PFSK-1 (cell line): ENCODE measurements around the gene ZNF780B.

ENCODE experiments used
- FOXP2 ChIP-seq: optimal IDR thresholded peaks from 2 replicates; pipeline ENCODE3; 2011; ENCODE audit warnings: borderline replicate concordance, control low read depth, inconsistent platforms; ENCODE audit not compliant: insufficient read depth; ENCODE audit errors: extremely low read length, extremely low read depth
- POLR2AphosphoS5 ChIP-seq: IDR thresholded peaks from 2 replicates; pipeline ENCODE4 v1.6.1; 2012; ENCODE audit warnings: low read depth, mild to moderate bottlenecking, control low read depth, low read length, moderate library complexity
- SIN3A ChIP-seq: IDR thresholded peaks from 2 replicates; pipeline ENCODE4 v1.6.1; 2012; ENCODE audit warnings: mild to moderate bottlenecking, low read length, moderate library complexity, borderline replicate concordance; ENCODE audit not compliant: insufficient read depth
- TAF1 ChIP-seq: IDR thresholded peaks from 2 replicates; pipeline ENCODE4 v1.6.1; 2012; ENCODE audit warnings: low read length, control low read depth, borderline replicate concordance; ENCODE audit not compliant: insufficient read depth
- TF ChIP-seq, protein P1 (sequence below), 2 experiments: IDR thresholded peaks; 2 replicates each; pipeline versions ENCODE4 v1.6.1 to v1.8.0; 2011 to 2012; ENCODE audit warnings: low read depth in 2 of 2, low read length in 2 of 2, control low read depth in 1 of 2, inconsistent platforms in 1 of 2, mild to moderate bottlenecking in 1 of 2, moderate library complexity in 1 of 2; ENCODE audit not compliant: insufficient read depth in 1 of 2

The ZNF780B gene

DNA sequence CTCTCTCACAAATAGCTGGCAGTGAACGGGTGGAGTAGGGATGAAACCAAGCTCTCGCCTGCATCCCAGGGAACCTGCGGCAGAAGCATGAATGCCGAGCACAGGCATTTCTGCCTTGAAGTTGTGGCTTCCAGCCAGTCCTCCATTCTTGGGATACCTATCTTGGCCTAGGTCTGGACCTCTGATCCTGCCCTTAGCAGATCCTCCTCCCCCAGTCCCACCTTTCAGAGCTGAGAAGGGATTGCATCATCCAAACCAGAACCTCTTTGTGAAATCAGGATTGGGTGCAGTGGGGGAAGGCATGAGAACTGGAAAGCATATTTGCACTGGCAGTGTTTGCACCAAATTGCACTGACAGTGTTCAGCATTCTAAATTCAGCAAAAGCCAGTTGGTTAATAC, 28.9 kb upstream of the ZNF780B start:
- TF ChIP-seq, protein P1, sequence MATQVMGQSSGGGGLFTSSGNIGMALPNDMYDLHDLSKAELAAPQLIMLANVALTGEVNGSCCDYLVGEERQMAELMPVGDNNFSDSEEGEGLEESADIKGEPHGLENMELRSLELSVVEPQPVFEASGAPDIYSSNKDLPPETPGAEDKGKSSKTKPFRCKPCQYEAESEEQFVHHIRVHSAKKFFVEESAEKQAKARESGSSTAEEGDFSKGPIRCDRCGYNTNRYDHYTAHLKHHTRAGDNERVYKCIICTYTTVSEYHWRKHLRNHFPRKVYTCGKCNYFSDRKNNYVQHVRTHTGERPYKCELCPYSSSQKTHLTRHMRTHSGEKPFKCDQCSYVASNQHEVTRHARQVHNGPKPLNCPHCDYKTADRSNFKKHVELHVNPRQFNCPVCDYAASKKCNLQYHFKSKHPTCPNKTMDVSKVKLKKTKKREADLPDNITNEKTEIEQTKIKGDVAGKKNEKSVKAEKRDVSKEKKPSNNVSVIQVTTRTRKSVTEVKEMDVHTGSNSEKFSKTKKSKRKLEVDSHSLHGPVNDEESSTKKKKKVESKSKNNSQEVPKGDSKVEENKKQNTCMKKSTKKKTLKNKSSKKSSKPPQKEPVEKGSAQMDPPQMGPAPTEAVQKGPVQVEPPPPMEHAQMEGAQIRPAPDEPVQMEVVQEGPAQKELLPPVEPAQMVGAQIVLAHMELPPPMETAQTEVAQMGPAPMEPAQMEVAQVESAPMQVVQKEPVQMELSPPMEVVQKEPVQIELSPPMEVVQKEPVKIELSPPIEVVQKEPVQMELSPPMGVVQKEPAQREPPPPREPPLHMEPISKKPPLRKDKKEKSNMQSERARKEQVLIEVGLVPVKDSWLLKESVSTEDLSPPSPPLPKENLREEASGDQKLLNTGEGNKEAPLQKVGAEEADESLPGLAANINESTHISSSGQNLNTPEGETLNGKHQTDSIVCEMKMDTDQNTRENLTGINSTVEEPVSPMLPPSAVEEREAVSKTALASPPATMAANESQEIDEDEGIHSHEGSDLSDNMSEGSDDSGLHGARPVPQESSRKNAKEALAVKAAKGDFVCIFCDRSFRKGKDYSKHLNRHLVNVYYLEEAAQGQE (IDR thresholded peaks at IDR 0.05; ENCODE audit: insufficient read depth in 1 of 2, low read depth in 2 of 2, low read length in 2 of 2) = no peak
- TF ChIP-seq FOXP2 (no peak), POLR2AphosphoS5 (no peak), TAF1 (no peak), SIN3A (no peak)

DNA sequence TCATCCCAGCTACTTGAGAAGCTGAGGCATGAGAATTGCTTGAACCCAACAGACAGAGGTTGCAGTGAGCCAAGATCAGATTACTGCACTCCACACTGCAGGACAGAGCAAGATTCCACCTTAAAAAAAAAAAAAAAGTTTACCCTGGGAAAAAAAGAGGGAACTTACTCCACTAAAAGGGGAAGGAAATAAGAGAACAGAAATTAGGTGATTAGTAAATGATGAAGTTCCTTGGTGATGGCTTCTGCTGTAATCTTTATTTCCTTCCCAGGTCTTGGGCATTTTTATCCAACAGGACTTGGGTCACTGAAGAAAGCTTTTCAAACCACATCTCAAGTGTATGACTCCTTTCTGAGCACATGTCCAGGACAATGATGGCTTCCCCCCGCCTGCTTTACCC, 25.4 kb upstream of the ZNF780B start:
- TF ChIP-seq, protein P1 (IDR thresholded peaks at IDR 0.05; ENCODE audit: insufficient read depth in 1 of 2, low read depth in 2 of 2, low read length in 2 of 2) = no peak
- TF ChIP-seq POLR2AphosphoS5 (no peak), SIN3A (no peak), TAF1 (no peak), FOXP2 (no peak)

DNA sequence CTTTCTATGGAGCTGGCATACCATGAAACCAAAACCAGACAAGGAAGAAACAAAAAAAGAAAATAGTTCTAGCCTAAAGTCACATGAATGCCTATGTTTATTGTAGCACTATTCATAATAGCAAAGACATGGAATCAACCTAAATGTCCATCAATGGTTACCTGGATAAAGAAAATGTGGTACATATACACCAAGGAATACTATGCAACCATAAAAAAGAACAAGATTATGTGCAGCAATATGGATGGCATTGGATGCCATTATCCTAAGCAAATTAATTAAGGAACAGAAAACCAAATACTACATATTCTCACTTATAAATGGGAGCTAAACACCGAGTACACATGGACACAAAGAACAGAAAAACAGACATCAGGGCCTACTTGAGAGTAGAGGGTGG, 24.3 kb upstream of the ZNF780B start:
- TF ChIP-seq TAF1 = no peak

DNA sequence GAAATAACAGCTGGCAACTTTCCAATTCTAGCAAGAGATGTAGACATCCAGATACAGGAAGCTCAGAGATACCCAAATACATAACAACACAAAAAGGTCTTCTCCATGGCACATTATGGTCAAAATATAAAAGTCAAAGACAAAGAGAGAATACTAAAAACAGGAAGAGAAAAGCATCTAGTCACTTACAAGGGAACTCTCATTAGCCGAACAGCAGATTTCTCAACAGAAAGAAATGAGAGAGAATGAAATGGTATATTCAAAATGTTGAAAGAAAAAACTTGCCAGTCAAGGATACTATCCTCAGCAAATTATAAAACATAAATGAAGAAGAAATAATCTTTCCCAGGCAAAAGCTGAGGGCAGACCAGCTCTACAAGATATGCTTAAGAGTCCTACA, 22.3 kb upstream of the ZNF780B start:
- TF ChIP-seq SIN3A (no peak), TAF1 (no peak), FOXP2 (no peak), POLR2AphosphoS5 (no peak)
- TF ChIP-seq, protein P1 (IDR thresholded peaks at IDR 0.05; ENCODE audit: insufficient read depth in 1 of 2, low read depth in 2 of 2, low read length in 2 of 2) = no peak

DNA sequence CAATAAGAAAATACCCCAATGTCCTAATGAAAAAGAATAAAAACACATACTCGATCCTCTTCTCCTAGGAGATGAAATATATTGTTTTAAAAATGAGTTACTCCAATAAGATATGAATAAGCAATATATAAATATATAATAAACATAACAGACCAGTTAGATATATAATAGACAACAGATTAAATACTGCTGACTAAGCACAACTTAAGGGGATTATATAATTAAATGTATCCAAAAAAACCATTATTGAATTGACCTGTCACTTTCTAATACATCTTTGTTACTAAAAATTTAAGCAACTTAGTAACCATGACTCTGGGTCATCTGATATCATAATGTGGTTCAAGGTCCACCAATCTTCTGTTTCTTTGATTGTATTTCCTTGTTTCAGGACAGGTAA, 14.0 kb upstream of the ZNF780B start:
- TF ChIP-seq, protein P1 (IDR thresholded peaks at IDR 0.05; ENCODE audit: insufficient read depth in 1 of 2, low read depth in 2 of 2, low read length in 2 of 2) = no peak
- no peak for TF ChIP-seq TAF1
- no peak for TF ChIP-seq SIN3A
- no peak for TF ChIP-seq POLR2AphosphoS5
- TF ChIP-seq FOXP2 = no peak

DNA sequence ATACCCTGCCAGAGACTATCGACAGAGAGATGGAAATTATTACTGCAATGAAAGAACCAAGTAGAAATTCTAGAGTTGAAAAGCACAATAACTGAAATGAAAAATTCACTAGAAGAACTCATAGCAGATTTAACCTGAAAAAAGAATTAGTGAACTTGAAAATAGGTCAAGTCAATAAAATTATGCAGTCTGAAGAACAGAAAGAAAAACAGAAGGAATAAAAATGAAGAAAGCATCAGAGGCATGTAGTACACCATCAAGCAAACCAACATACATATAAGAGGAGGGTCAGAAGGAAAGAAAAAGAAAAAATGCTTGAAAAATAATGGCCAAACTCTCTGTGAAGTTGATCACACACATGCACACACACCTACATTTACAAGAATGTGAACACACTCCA, 3.6 kb upstream of the ZNF780B start:
- TF ChIP-seq FOXP2 (no peak), SIN3A (no peak), TAF1 (no peak), POLR2AphosphoS5 (no peak)
